GM19467 (cell line): ENCODE results near the gene TSEN34.
"Not testable (repeated sequence)": the region's sequence is repeated elsewhere in the genome, so short reads cannot be mapped to it uniquely, and the experiment has no call there.

Experiments used
- ATAC-seq: cut with Tn5 transposase; IDR thresholded peaks from one replicate; pipeline ENCODE4 v1.9.1; 2021; ENCODE audit warnings: mild to moderate bottlenecking, moderate library complexity; ENCODE audit not compliant: unreplicated experiment

The TSEN34 gene

GRCh38 chr19:54207193-54207592 lies 16.1 kb downstream of the TSEN34 start:
- not testable (repeated sequence) for ATAC-seq

DNA sequence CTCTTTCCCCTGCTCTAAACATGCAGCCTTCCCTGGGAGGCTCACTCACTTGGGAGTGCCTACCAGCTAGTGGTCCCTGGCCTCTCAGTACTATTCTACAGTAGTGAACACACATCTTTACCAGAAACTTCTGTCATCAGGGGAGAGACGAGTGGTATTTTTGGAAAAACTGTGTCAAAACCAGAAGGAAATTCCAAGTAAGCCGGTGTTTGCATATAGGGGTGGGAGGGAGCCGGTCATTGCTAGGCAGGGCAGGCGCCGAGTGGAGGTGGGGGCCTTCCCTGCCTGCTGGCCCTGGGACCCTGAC lies 16.5 kb downstream of the TSEN34 start:
- ATAC-seq, result no peak

GRCh38 chr19:54207983-54208783 lies 17.1 kb downstream of the TSEN34 start:
- peak; percentile 33 for ATAC-seq

DNA sequence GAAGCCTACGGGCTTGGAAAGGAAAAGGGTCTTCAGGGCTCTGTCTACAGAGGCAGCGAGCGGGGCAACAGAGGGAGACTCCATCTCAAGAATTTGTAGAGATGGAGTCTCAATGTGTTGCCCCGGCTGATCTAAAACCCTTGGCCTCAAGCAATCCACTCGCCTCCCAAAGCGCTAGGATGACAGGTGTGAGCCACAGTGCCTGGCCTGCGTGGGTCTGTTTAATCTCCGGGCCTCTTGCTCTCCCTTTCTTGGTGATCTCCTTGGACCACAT lies 17.6 kb downstream of the TSEN34 start:
- ATAC-seq, result no peak

DNA sequence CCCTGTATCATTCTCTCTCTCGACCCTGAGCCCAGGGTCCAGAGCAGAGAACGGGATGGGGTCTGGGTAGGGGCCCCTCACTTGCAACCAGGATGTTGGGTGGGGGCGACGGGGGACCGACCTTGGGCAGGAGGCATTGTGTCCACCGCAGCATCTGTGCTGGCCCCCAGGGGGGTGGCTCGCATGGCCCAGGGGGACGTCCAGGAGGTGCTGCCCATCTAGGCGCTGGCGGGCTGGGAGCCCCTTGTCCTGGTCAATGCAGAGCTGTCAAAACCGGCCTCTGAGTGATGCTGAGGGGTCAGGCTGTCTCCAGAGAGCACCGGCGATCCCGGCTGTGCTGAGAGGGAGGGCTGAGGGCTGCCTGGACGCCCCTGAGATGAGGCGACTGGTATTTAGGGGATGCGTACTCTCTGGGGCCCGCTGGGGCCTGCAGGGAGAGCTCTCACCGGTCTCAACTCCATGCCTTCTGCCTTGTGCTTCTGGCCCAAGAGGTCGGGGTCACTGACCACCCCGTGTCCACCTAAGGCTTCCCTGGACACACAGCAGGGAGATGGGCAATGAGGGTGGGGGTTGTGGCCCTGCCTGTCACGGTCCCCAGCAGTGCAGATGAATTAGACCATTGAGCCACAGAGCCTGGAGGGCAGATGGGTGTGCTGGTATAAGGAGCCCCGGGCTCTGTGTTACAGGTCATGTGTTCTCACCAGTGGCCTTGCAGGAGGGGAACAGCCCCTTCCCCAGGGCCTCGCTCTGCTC lies 18.1 kb downstream of the TSEN34 start:
- ATAC-seq, result no peak

DNA sequence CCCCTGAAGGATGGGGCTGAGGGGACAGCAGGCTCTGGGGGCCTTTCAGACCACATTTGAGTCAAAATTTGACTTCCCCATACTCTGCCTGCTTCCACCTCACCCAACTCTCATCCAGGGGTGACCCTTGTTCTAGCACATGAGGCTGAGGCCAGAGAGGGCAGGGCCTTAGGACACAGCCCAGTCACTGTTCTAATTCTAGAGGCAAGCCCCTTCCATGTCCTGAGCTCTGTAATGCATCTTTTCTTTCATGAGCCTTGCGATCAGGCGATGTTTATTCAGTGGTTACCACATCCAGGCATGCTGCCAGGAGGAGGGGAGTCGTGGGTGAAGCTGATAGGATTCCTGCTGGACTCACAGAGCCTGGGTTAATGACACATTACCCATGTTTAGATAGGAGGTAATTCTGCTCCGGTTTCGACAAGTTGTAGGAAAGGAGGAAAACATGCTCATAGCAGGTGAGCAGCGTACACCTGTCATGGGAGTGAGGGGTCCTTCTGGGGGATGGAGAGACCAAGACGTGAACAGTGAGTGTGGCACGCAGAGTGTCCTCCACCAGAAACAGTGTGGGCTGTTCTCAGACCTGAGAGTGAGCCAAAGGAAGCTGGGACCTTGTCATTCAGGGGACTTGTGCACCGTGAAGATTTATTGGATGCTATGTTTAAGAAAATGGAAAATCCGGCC lies 18.8 kb downstream of the TSEN34 start:
- no peak for ATAC-seq

GRCh38 chr19:54211235-54211634 lies 20.1 kb downstream of the TSEN34 start:
- no peak for ATAC-seq

GRCh38 chr19:54214217-54214616 lies 23.1 kb downstream of the TSEN34 start:
- ATAC-seq, result not testable (repeated sequence)

DNA sequence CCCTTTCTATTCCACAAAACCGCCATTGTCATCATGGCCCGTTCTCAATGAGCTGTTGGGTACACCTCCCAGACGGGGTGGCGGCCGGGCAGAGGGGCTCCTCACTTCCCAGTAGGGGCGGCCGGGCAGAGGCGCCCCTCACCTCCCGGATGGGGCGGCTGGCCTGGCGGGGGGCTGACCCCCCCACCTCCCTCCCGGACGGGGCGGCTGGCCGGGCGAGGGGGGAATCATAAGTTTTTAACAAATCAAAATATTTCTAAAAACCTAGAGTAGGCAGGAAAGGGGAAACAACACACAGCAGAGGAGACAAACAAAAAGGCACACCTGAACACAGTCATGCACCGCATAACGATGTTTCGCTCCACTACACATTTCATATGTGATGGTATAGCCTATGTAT lies 23.6 kb downstream of the TSEN34 start:
- ATAC-seq, result not testable (repeated sequence)

- no peak for ATAC-seq
Measured at GRCh38 chr19:54216869-54217268, 25.8 kb downstream of the TSEN34 start.

DNA sequence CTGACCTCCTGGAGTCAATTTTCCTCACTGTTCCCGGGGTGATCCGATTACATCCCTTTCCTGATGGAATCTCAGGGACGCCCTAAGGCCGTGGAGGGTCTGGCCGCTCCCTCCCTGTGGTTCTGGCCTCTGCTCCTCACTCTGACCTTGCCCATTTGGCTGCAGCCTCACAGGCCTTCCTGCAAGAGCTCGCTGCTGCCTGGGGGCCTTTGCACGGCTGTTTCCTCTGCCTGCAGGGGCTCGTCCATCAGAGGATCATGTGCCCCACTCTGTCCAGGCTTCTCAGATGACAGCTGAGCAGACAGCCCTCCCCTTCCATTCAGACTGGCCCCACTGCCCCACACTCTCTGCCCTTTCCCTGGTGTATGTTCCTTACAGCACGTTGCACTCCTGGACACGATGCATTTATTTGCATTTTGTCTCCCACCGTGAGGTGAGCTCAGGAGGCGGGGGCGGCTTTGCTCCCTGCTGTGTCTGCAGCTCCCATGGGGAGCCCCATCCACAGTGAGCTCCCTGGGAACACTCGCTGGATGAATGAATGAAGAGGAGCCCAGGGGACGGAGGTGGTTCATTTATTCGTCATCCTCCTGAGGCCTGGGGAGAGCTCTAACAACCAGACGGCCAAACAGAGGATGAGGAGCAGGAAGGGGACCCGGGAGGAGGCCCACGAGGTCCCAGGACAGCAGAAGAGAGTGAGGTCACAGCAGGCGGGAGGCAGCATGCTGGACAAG lies 26.6 kb downstream of the TSEN34 start:
- not testable (repeated sequence) for ATAC-seq

DNA sequence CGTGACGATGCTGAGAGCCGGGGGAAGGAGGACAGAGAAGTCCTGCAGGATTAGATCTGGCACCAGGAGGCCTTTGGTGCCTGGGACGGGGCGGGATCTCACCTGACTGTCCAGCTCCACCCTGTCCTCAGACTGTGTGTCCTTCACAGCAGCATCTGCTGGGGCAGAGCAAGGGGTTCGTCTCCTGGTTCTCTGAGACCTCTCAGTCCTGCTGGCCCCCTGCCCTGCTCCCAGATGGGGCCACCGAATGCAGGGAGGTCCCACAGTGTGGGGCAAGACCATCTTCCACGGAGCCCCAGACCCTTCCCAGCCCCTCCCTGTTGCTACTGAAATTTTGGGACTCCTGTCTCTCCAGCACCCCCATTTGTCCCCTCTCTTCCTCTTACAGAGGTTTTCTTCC lies 27.2 kb downstream of the TSEN34 start:
- ATAC-seq, result no peak

- ATAC-seq, result no peak
Measured at GRCh38 chr19:54218960-54219661, 28.0 kb downstream of the TSEN34 start.

GRCh38 chr19:54219702-54220101 lies 28.6 kb downstream of the TSEN34 start:
- ATAC-seq, result not testable (repeated sequence)

- ATAC-seq, result not testable (repeated sequence)
Measured at GRCh38 chr19:54221947-54222346, 30.8 kb downstream of the TSEN34 start.

DNA sequence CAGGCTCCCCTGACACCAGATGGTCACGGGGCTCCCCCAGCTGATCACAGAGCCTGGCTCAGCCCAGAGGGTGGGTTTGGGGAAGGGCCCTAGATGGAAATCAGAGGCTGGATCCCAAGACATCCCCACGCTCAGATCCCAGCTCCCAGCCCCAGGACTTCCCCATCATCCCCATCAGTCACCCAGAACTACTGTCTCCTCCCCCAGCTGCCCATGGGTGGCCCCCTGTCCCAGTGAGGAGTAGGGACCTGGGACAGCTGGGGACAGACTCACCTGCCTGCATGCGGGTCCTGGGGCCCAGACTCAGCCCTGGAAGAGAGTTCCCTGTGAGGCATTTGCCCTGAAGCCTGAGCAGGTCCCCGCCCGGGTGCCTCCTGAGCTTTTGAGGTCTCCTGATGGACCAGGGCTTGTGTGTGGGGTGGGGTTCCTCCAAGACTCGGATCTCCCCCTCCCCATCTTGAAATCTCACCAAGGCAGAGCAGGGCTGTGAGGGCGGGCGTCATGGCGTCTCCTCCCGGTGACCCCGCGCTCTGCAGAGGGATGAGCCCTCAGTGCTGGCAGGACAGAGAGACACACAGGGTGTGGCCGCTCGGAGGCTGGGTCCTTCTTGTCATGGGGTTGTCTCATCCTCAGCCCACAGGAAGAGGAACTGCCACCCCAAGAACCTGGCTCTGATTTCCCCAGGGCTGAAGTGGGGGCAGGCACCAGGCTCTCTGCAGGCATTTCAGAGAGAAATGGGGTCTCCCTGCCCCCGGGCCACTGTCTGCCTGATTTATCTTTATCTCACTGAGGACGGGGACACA lies 31.6 kb downstream of the TSEN34 start, which contains the start of gene LILRB3:
Gene LILRB3, minus strand, starts transcription at position 534 of the 803 bp plus-strand sequence. Its CDS starts 31 bp downstream, at position 503.
- ATAC-seq, result not testable (repeated sequence)

GRCh38 chr19:54223277-54223936 lies 32.3 kb downstream of the TSEN34 start:
- ATAC-seq, result not testable (repeated sequence)

- not testable (repeated sequence) for ATAC-seq
Measured at GRCh38 chr19:54223937-54224281, 32.8 kb downstream of the TSEN34 start.

DNA sequence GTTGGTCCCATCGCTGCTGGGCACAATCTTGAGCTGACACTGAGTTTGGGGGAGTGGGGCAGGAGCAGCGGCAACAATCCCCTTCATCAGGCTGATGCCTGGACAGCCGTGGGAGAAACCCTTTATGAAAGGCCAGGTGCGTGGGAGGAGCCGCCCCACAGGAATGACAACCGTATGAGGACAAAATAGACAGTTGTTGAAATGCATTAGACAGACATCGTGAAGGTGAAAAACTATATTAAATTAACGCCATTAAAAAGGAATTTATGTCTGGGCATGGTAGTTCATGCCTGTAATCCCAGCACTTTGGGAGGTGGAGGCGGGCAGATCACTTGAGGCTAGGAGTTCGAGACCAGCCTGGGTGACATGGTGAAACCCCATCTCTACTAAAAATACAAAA lies 33.5 kb downstream of the TSEN34 start:
- ATAC-seq, result not testable (repeated sequence)
